Activated T-cell treated with anti-CD3 and anti-CD28 coated beads, Interleukin-2, amount 50 U/mL, for 24 hours (primary cell): ENCODE results near the gene PEX6.

Experiments
- DNase-seq: peaks from one replicate; pipeline ENCODE4 v3.0.0-alpha.2; 2020
- H3K27ac Mint-ChIP-seq: 2 replicates; pipeline ENCODE4 v1.8.0; 2020; ENCODE audit warnings: mild to moderate bottlenecking, mixed read lengths
- H3K27me3 Mint-ChIP-seq: 2 replicates; pipeline ENCODE4 v1.8.0; 2020; ENCODE audit warnings: mixed read lengths
- H3K36me3 Mint-ChIP-seq: 2 replicates; pipeline ENCODE4 v1.8.0; 2020; ENCODE audit warnings: low read depth, mixed read lengths
- H3K4me1 Mint-ChIP-seq: 2 replicates; pipeline ENCODE4 v1.8.0; 2020; ENCODE audit warnings: low read depth, mixed read lengths
- H3K4me3 Mint-ChIP-seq: 2 replicates; pipeline ENCODE4 v1.8.0; 2020; ENCODE audit warnings: mild to moderate bottlenecking, moderate library complexity, mixed read lengths
- H3K9me3 Mint-ChIP-seq: 2 replicates; pipeline ENCODE4 v1.8.0; 2020; ENCODE audit warnings: mixed read lengths

PEX6 gene

DNA sequence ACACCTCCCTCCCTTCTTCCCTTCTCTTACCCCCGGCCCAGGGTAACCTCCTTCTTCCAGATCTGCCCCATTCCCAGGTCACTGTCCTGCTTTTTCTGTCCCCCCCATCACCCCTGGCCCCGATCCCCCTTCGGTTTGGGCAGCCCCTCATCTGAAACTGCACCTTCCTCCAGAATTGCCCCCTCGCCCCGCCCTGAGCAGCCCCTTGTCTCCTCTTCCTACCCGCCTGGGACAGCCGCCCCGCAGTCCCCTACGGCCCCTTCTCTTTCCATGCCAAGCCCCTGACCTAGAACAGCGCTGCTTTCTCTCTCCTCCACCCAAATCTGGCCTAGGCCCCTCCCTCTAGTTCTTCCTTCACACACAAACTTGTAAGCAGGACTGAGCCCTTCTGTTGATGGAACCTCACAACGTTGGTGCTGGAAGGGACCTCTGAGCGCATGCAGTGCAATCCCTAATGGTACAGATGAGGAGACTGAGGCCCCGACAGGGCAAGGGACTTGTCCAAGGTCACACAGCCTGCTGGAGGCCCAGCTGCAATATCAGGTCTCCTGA lies 6.0 kb upstream of the PEX6 start:
- Mint-ChIP-seq H3K27ac (peak overlapping the region; percentile 87), H3K27me3 (no peaks in the 10 kb centered on the region), H3K36me3 (peaks cover 41% of the 10 kb centered on the region), H3K4me3 (peak overlapping the region; percentile 84), H3K4me1 (peaks cover 60% of the 10 kb centered on the region), H3K9me3 (no peaks in the 10 kb centered on the region)
- DNase-seq: peak; percentile 47

DNA sequence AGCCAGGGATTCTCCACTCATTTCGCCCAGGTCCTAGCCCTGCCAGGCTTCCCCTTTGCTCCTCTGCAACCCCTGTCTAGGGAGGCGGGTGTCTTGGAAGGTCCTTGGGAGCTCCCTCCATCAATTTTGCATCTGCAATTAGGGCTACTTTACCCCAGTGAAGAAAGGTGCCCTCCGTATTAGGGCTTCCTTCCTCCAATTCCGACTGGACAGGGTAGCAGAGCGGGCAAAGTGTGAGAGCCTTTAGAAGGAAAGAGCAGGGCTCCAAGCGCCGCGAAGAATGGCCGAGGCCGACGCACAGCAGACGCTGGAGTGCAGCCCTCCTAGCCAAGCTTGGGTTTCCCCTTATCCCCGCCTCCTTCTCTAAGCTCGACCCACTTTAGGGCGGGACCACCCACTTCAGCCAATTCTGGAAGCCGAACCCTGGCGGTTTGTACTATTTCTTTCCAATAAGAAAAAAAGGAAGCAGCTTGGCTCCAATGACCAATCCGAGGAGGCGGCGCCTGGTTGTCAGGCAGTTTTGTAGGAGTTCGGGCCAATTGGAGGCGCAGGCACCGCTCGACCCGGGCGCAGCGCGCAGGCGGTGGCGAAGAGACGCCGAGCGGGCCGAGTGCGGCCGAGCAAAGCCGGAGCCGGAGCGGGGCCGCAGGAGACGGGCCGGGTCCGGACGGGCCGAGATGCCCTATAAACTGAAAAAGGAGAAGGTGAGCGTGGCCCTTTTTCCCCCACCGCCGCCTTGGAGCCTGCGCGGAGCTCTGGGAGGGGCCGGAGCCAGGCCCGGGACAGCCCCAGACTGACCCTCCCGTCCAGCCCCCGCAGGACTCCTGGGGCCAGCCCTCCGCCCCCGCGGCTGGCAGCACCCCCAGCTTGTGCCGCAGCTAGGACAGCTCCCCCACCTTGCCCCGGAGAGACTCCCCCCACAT lies 5.3 kb upstream of the PEX6 start, which contains the start of gene PPP2R5D:
TSS of gene PPP2R5D (plus strand) at position 570 of the 923 bp plus-strand sequence. CDS start at position 678, 108 bp downstream.
- peak; percentile 95 for DNase-seq
- Mint-ChIP-seq H3K36me3 (peaks cover 33% of the 10 kb centered on the region), H3K9me3 (no peaks in the 10 kb centered on the region)

DNA sequence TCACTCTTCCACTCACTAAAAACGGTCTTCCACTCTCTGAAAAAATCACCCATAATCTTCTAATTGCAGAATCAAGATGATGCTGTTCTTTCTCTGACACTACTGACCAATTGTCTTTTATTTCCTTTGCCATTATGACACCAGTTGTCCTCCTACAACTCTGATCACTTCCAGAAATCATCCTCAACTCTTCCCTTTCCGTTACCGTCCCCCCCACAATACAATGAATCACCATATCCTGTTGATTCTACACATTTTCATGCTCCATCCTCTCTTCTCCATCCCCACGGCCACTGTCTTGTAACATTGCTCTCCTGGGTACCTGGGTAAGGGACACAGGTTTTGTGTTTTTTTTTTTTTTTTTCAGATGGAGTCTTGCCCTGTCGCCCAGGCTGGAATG lies 2.9 kb upstream of the PEX6 start:
- peaks cover 52% of the 10 kb centered on the region for H3K4me1 Mint-ChIP-seq
- H3K9me3 Mint-ChIP-seq: no peaks in the 10 kb centered on the region
- peaks cover 25% of the 10 kb centered on the region for H3K36me3 Mint-ChIP-seq
- H3K27ac Mint-ChIP-seq: peak overlapping the region; percentile 13
- no peak overlapping the region for H3K4me3 Mint-ChIP-seq
- no peaks in the 10 kb centered on the region for H3K27me3 Mint-ChIP-seq
- DNase-seq: no peak

More for the DNA sequence above, 5.3 kb upstream of the PEX6 start, which contains the start of gene PPP2R5D:
- H3K4me1 Mint-ChIP-seq: peaks cover 63% of the 10 kb centered on the region
- peak within 1 kb of the TSS; percentile 84 for H3K4me3 Mint-ChIP-seq
- no peaks in the 10 kb centered on the region for H3K27me3 Mint-ChIP-seq
- peak within 1 kb of the TSS; percentile 87 for H3K27ac Mint-ChIP-seq

DNA sequence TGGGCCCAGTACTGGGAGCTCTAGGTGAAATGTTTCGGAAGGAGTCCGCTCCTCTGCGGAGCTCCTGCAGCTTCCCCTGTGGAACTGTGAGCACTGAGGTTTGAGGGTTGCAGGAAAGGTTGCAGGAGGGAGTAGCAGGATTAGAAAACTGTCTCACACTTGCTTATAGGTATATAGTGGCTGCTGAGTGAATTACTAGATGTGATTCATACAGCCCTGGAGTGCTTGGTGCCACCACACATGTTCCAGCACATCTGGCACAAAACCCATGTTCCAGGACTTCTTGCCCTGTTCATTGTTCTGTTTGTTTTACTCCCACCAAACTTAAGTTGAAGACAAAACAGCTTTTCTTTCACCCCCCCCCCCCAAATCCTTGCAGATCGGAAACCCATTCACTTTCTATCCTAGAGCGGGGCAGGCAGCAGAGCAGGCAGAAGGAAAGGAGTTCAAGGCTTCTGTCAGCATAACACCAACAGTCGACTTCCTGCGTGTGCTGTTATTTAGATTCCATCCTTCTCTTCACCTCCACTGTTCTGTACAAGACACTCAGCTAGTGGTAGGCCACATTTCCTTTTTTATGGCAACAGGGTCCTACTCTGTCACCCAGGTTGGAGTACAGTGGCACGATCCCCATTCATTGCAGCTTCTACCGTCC lies 669 bp upstream of the PEX6 start:
- no peak for DNase-seq
- peak overlapping the region; percentile 82 for H3K4me3 Mint-ChIP-seq
- H3K4me1 Mint-ChIP-seq: peaks cover 50% of the 10 kb centered on the region
- peak overlapping the region; percentile 95 for H3K27ac Mint-ChIP-seq
- no peaks in the 10 kb centered on the region for H3K27me3 Mint-ChIP-seq
- no peaks in the 10 kb centered on the region for H3K9me3 Mint-ChIP-seq
- peaks cover 32% of the 10 kb centered on the region for H3K36me3 Mint-ChIP-seq

DNA sequence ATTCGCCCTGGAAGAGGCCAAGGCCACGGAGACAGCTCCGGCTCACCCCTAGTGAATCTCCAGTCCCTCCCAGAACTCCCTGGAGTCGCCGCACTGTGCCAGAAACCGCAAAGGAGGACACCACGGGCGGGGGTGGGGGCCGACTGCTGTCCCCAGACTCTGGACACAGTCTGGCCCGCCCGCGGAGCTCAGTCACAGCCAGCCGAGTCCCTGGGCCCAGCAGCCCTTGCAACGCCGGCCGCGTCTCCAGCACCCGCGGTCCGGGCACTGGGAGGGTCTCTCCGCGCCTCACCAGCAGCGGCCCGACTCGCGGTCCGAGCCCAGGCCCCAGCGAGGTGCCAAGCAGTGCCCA lies 518 bp downstream of the PEX6 start:
- DNase-seq: peak; percentile 54
- H3K36me3 Mint-ChIP-seq: peaks cover 39% of the 10 kb centered on the region

DNA sequence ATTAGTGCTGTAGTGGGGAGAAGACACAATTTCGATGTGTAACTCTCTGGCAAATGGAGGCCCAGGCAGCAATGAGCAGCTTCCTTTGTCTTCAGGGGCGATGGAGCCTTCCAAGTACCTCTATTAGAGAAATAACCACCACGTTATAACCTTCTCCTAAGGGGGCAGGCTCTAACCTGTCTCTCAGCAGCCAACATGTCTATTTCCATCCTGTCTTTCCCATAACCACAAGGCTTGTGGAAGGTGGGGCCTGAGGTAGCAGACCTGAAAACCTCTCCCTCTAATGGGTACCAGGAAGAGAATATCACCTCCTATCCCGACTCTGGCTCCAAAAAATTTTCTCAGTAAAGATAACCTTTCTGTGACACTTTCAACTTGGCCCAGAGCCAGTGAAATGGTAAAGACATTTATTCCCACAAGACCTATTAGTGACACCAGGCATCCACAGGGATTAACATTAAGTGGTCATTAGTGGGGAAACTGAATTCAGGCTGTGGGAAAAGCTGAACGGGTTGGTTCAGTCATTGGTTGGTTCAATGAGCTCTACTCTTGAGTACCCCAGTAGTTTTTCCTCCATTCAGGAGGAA lies 4.0 kb downstream of the PEX6 start:
- no peaks in the 10 kb centered on the region for H3K27me3 Mint-ChIP-seq
- H3K4me1 Mint-ChIP-seq: peaks cover 49% of the 10 kb centered on the region
- H3K9me3 Mint-ChIP-seq: no peaks in the 10 kb centered on the region
- peak overlapping the region; percentile 78 for H3K27ac Mint-ChIP-seq
- H3K4me3 Mint-ChIP-seq: peak overlapping the region; percentile 6
- no peak for DNase-seq
- H3K36me3 Mint-ChIP-seq: peaks cover 39% of the 10 kb centered on the region

More for the DNA sequence above, 518 bp downstream of the PEX6 start:
- Mint-ChIP-seq H3K4me3 (peak overlapping the region; percentile 93), H3K27ac (peak overlapping the region; percentile 93), H3K27me3 (no peaks in the 10 kb centered on the region), H3K4me1 (peaks cover 47% of the 10 kb centered on the region), H3K9me3 (no peaks in the 10 kb centered on the region)

DNA sequence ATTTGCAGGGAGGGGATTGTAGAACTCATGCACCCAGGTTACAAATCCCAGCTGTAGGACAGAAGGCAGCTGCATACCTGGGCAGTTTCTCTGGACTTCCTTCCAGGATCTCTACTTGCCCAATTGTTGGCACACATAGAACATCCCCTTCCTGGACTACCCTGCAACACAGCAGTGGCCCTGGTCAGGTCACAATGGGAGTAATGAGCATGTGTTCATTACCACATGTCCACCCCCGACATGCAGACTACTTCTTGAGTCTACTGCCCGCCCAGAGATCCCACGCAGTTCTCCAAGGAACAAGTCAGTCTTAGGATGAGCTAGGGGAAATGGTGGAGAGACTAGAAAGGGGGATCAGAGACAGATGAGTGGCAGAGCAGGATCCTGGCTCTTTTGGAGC lies 5.1 kb downstream of the PEX6 start:
- no peak for DNase-seq
- Mint-ChIP-seq H3K27me3 (no peaks in the 10 kb centered on the region), H3K36me3 (peaks cover 41% of the 10 kb centered on the region), H3K4me1 (peaks cover 40% of the 10 kb centered on the region), H3K9me3 (no peaks in the 10 kb centered on the region), H3K27ac (peak overlapping the region; percentile 44), H3K4me3 (no peak overlapping the region)

DNA sequence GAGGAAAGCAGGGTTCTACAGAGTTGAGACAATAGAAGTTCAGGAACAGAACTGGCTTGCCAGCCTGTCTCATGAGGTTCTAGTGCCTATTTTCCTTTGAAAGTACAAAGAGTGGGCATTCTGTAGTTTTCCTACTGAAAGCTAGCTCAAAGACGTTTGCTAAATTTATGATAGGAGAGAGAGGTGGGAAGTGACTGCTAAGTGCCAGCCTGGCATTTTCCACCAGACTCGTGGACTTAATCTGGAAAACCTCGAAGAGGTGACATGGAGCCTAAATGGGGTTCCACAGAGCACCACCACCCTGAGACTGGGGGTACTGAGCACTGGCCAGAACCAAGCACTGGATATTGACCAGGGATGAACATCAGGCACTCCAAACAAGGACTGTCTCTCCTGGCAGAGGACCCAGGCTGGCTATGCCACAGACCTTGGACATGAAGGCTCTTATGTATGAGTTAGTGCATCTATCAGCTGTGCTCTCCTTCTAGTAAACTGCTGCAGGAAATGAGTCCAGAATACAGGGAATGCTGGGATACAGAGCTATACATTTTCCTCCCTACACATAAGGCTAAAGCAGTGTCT lies 7.1 kb downstream of the PEX6 start:
- Mint-ChIP-seq H3K4me3 (no peak overlapping the region), H3K4me1 (peaks cover 32% of the 10 kb centered on the region), H3K36me3 (peaks cover 41% of the 10 kb centered on the region), H3K9me3 (no peaks in the 10 kb centered on the region), H3K27me3 (no peaks in the 10 kb centered on the region), H3K27ac (peak overlapping the region; percentile 41)
- no peak for DNase-seq

DNA sequence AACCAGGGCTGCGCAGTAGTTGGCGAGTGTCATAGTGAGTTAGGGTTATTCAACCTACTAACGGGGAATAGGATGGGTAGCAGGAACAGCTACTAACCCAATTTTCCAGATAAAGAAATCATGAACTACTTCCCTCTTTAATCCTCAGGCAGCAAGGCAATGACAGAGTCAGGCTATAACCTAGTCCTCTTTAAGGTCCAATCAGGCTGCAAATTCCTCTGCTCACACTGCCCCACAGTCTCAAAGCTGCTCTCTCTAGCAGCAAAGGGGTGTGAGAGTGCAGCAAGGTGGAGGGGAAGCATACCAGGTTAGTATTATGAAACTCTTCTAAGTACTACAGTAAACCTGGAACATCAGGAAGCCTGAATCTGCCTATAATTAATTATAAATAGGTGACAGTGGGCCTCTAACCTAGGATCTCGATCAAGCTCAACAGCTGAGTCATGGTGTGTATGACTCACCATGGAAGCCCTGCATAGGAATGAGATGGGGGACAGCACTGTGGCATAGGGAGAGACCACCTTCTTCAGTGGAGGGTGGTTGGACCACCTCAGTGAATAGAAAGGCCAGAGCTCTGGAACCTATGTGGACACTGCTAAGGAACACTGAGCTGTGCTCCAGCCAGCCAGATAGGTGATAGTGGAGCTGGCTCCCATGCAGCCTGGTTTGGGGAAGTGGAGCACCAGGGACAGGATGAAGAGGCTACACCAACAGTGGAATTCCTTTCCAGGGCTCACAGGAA lies 7.9 kb downstream of the PEX6 start:
- Mint-ChIP-seq H3K27ac (peak overlapping the region; percentile 41), H3K36me3 (peaks cover 40% of the 10 kb centered on the region), H3K9me3 (no peaks in the 10 kb centered on the region), H3K4me3 (no peak overlapping the region), H3K4me1 (peaks cover 24% of the 10 kb centered on the region), H3K27me3 (no peaks in the 10 kb centered on the region)
- DNase-seq: no peak

DNA sequence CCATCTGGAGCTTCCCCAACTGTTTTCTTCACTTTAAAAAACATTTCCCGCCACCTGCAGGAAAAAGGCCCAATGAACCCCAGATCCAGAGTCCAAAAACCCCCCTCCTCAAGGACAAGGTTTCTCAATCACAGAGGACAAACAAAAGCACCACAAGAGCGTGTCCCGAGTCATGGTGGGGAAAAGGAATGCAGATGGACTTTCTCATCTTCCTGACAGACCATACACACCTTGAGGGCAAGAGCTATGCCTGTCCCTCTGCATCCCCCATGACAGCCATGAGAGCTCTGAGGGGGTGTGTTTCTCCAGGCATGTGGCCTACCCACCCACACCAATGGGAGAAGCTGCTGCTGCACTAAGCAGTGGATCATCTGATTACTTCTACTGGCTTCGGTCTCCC lies 9.0 kb downstream of the PEX6 start:
- Mint-ChIP-seq H3K4me1 (peaks cover 19% of the 10 kb centered on the region), H3K27ac (no peak overlapping the region), H3K9me3 (no peaks in the 10 kb centered on the region), H3K4me3 (no peak overlapping the region), H3K27me3 (no peaks in the 10 kb centered on the region), H3K36me3 (peaks cover 40% of the 10 kb centered on the region)
- DNase-seq: no peak

DNA sequence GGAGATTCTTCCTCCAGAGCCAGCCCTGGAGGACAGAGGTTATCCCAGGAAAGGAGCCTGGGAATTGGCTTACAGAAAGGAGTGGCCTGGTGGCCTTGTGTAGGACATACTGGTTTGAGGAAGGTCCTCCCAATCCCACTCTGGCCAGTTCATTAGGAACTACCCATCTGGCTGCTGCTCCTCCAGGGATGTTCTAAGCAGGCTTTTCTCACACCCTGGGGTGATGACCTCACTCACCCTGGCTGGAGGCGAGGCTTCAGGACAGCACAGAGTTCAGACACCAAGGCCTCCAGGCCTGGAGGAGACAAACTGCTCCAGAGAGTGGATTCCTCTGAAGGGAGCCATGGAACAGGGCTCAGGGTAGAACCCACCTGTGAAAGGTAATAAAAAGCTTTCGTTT lies 9.6 kb downstream of the PEX6 start:
- Mint-ChIP-seq H3K27me3 (no peaks in the 10 kb centered on the region), H3K4me1 (peaks cover 14% of the 10 kb centered on the region), H3K9me3 (no peaks in the 10 kb centered on the region)

DNA sequence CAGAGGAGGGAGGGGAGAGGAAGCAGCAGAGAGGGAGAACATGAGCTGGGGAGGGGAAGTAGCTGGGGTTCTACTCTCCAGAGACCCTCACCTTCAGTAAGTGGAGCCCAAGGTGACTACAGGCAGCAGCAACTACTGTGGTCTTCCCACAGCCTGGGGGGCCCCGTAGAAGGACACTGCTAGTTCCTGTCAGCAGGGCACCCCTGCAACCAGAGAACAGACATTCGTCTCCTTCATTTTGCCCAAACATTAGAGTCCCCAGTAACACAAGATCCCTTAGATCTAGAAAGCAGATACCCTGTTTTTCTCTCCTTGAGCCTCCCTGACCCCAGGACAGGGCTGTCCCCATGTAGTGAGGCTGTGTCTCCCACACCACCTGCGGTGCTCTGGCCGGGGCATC lies 10.2 kb downstream of the PEX6 start:
- DNase-seq: no peak
- H3K4me3 Mint-ChIP-seq: no peak overlapping the region
- H3K27me3 Mint-ChIP-seq: no peaks in the 10 kb centered on the region
- H3K4me1 Mint-ChIP-seq: peaks cover 12% of the 10 kb centered on the region
- H3K27ac Mint-ChIP-seq: no peak overlapping the region
- H3K9me3 Mint-ChIP-seq: no peaks in the 10 kb centered on the region
- H3K36me3 Mint-ChIP-seq: peaks cover 40% of the 10 kb centered on the region

More for the DNA sequence above, 9.6 kb downstream of the PEX6 start:
- Mint-ChIP-seq H3K27ac (no peak overlapping the region), H3K4me3 (no peak overlapping the region), H3K36me3 (peaks cover 41% of the 10 kb centered on the region)
- DNase-seq: no peak

DNA sequence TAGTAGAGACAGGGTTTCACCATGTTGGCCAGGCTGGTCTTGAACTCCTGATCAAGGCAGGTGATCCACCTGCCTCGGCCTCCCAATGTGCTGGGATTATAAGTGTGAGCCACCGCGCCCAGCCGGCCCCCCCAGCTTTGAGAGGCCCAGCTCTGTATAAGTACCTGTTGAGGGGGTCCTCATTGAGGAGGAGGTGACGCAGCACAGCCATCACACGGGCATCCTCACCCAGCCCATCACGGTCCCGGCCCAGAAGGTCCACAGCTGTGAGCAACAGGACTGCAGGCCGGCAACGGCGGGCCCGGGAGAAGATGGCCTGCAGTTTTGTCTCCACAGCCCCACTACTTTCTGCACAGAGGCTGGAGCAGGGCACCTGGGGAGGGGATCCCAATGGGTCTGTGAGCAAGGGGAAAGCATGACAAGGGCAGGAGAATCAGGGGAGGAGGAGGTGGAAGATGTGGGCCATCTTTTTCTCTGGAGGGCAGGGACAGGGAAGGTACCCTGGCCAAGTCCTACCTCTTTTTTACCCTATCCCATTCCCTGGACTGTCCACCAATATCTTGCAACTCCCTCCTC lies 10.8 kb downstream of the PEX6 start:
- DNase-seq: no peak
- H3K4me1 Mint-ChIP-seq: peaks cover 12% of the 10 kb centered on the region
- H3K27ac Mint-ChIP-seq: no peak overlapping the region

More for the DNA sequence above, 10.8 kb downstream of the PEX6 start:
- H3K27me3 Mint-ChIP-seq: no peaks in the 10 kb centered on the region
- H3K36me3 Mint-ChIP-seq: peaks cover 38% of the 10 kb centered on the region
- no peaks in the 10 kb centered on the region for H3K9me3 Mint-ChIP-seq
- H3K4me3 Mint-ChIP-seq: no peak overlapping the region
